SU-DHL-6 (cell line): ENCODE data around the gene TEKTIP1.

ENCODE experiments used
- EZH2phosphoT487 ChIP-seq: fragments of 200-600 bp; sonication (generic), shearing (Covaris generic); conservative IDR thresholded peaks from 2 replicates; pipeline ENCODE4 v1.6.1; 2018; ENCODE audit warnings: mild to moderate bottlenecking, antibody characterized with exemption, low read length, moderate library complexity, mixed read lengths
- TF ChIP-seq, protein P1 (sequence below): fragments of 200-600 bp; sonication (generic); IDR thresholded peaks from one replicate; pipeline ENCODE4 v1.5.1; 2017; ENCODE audit warnings: antibody characterized with exemption, mild to moderate bottlenecking, low read length, moderate library complexity; ENCODE audit not compliant: insufficient read depth, poor library complexity, severe bottlenecking

DNA sequence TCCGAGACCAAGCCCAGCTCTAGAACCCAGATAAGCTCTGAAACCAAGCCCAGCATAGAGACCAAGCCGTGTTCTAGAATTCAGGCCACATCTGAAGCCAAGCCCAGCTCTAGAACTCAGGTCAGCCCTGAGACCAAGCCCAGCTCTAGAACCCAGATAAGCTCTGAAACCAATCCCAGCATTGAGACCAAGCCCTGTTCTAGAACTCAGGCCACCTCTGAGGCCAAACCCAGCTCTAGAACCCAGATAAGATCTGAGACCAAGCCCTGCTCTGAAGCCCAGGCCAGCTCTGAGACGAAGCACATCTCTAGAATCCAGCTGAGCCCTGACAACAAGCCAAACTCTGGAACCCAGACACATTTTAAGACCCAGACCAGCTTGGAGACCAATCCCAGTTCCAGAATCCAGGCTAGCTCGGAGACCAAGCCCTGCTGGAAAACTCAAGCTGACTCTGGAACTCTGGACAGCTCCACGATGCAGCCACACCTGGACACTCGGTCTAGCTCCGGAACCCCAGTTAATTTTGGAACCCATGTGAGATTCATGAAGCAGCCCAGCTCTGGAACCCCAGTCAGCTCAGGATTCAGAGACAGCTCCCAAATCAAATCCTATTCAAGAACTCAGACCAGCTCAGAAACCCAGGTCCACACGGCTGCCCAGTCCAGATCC is 52.2 kb downstream of the TEKTIP1 start:
- TF ChIP-seq, protein P1, sequence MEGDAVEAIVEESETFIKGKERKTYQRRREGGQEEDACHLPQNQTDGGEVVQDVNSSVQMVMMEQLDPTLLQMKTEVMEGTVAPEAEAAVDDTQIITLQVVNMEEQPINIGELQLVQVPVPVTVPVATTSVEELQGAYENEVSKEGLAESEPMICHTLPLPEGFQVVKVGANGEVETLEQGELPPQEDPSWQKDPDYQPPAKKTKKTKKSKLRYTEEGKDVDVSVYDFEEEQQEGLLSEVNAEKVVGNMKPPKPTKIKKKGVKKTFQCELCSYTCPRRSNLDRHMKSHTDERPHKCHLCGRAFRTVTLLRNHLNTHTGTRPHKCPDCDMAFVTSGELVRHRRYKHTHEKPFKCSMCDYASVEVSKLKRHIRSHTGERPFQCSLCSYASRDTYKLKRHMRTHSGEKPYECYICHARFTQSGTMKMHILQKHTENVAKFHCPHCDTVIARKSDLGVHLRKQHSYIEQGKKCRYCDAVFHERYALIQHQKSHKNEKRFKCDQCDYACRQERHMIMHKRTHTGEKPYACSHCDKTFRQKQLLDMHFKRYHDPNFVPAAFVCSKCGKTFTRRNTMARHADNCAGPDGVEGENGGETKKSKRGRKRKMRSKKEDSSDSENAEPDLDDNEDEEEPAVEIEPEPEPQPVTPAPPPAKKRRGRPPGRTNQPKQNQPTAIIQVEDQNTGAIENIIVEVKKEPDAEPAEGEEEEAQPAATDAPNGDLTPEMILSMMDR, result no peak
- no peak for TF ChIP-seq EZH2phosphoT487
